Mucosa of stomach (tissue), 1 donor: ENCODE results near the gene C12orf75.

Experiments used
- H3K27me3 ChIP-seq: one replicate; pipeline ENCODE4 v1.7.0; 2013; ENCODE audit warnings: mild to moderate bottlenecking, low read length; ENCODE audit not compliant: control insufficient read depth, insufficient read depth
- H3K36me3 ChIP-seq: one replicate; pipeline ENCODE4 v1.7.0; 2013; ENCODE audit warnings: low read length; ENCODE audit not compliant: control insufficient read depth, insufficient read depth
- H3K4me1 ChIP-seq: one replicate; pipeline ENCODE4 v1.7.0; 2013; ENCODE audit warnings: mild to moderate bottlenecking, low read length; ENCODE audit not compliant: control insufficient read depth, insufficient read depth
- H3K4me3 ChIP-seq: one replicate; pipeline ENCODE4 v1.7.0; 2013; ENCODE audit warnings: low read length
- H3K9ac ChIP-seq: one replicate; pipeline ENCODE4 v1.7.0; 2013; ENCODE audit warnings: mild to moderate bottlenecking, low read length, moderate library complexity
- H3K9me3 ChIP-seq: one replicate; pipeline ENCODE4 v1.7.0; 2013; ENCODE audit warnings: mild to moderate bottlenecking, low read length, moderate library complexity; ENCODE audit not compliant: control insufficient read depth
- donor health status: Pancreatic carcinoma.

C12orf75 gene

DNA sequence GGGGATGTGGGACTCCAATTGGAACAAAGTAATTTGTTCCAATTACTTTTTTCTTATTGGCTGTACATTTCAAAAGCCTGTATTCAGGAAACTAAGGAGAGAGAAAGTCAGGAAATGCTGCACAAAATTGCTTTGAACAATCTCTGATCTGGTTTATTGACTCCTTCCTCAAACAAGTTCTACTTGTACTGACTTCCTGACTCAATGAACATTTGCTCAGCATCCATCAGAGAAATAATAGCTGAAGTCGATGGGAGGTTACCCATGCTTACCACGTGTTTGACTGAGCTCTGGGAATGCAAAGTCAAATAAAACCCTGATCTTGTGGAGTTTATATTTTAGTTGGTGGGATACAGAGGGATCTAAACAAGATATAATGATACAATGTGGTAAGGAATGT, 15.4 kb upstream of the C12orf75 start:
- no peaks in the 10 kb centered on the region for H3K27me3 ChIP-seq
- H3K4me1 ChIP-seq: peaks cover 59% of the 10 kb centered on the region
- H3K9me3 ChIP-seq: no peaks in the 10 kb centered on the region
- no peaks in the 10 kb centered on the region for H3K36me3 ChIP-seq
- no peak overlapping the region for H3K4me3 ChIP-seq
- no peak overlapping the region for H3K9ac ChIP-seq

- Histone ChIP-seq H3K9me3 (no peaks in the 10 kb centered on the region), H3K4me1 (peaks cover 59% of the 10 kb centered on the region), H3K36me3 (no peaks in the 10 kb centered on the region), H3K4me3 (no peak overlapping the region), H3K27me3 (no peaks in the 10 kb centered on the region), H3K9ac (no peak overlapping the region)
These were observed 14.8 kb upstream of the C12orf75 start for GRCh38 chr12:105315726-105316125.

DNA sequence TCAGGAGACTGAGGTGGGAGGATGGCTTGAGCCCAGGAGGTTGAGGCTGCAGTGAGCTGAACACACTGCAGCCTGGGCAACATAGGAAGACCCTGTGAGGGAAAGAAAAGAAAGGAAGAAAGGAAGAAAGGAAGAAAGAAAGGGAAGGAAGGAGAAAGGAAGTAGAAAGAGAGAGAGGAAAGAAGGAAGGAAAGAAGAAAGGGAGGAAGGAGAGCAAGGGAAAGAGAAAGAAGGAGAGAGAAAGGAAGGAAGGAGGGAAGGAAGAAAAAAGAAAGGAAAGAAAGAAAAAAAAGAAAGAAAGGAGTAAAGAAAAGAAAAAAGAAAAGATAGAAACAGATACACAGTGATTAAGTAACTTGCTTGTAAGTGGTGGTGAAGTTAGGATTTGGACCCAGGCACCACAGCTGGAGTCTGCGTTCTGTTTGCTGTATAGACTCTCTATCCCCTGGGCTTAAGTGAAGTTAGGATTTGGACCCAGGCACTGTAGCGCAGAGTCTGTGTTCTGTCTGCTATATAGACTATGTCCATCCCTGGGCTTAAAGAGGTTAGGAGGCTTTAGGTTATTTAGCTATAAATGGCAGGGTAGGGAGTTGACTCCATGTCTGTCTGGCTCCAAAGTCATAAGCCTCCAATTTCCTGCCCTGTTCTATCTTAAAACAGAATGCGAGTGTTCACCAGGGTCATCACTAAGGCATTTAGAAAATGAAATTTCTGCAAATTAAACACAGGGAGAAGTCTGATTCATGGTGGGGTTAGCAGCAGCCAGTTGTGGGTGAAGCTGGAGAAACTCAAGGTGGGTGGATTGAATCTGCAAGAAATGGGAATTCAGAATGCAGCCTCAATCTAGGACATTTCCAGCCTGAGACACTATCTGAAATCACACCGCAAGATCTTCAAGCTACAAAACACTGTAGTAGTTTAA, 13.3 kb upstream of the C12orf75 start:
- Histone ChIP-seq H3K27me3 (no peaks in the 10 kb centered on the region), H3K36me3 (no peaks in the 10 kb centered on the region), H3K9ac (no peak overlapping the region), H3K4me1 (peaks cover 65% of the 10 kb centered on the region), H3K4me3 (no peak overlapping the region), H3K9me3 (no peaks in the 10 kb centered on the region)

DNA sequence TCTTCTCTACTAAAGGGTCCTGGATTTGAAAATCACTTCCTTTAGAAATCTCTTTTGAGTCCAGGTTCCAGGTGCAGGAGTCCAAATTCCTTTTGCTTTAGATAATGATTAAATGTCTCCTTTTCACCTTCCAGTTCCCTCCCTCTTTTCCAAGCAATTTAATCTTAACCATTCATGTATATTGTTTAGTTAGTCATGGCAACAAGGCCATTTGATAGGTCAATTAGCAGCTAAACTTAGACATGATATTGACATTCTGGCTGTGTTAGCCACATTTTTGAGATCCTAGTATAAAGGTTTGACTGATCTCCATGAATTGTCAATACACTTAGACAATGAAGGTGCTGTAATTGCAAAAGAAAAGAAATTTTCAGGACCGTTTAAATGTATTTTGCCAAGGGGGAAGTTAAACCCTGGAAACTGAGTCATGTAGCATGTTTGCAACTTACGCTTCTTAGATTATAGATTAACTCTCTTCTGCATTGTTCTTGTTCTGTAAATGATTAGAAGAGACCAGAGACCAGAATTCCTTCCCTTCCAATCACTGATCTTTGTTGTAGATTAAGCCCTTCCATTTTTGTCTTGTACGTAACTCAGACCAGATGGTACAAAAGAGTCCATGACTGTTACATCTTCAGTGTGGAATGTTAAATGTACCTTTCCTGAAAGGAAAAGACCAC, 12.4 kb upstream of the C12orf75 start:
- Histone ChIP-seq H3K9ac (no peak overlapping the region), H3K4me1 (peaks cover 68% of the 10 kb centered on the region), H3K9me3 (no peaks in the 10 kb centered on the region), H3K36me3 (no peaks in the 10 kb centered on the region), H3K4me3 (no peak overlapping the region), H3K27me3 (no peaks in the 10 kb centered on the region)

DNA sequence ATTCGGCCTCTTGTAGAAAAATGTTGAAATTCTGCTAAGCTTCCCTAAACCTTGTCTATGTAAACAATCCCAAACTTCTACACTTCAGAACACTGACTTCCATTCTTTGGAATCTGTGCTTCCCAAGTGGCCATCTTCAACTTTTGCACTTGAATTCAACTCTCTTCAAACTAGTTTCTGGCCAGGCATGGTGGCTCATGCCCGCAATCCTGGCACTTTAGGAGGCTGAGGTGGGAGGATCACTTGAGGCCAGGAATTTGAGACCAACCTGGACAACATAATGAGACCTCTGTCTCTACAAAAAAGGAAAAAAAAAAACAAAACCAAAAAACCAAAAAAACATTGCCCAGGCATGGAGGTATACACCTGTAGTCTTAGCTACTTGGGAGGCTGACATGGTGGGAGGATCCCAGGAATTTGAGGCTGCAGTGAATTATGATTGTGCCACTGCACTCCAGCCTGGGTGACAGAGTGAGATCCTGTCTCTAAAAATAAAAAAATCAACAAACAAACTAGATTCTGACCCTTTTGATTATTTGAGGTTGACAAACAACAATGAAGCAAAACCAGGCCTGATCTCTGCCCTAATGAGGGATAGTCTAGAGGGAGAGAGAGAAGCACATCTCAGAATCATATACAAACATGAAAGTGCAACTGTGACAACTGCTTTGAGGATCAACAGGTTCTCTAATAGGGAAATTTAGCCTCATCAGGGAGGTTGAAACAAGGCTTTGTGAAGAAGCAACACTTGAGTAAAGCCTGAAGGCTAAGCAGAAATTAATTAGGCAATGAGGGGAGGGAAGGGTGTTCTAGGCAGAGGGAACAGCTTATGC, 11.6 kb upstream of the C12orf75 start:
- Histone ChIP-seq H3K4me1 (peaks cover 73% of the 10 kb centered on the region), H3K36me3 (no peaks in the 10 kb centered on the region), H3K4me3 (no peak overlapping the region), H3K9me3 (no peaks in the 10 kb centered on the region), H3K9ac (no peak overlapping the region), H3K27me3 (no peaks in the 10 kb centered on the region)

DNA sequence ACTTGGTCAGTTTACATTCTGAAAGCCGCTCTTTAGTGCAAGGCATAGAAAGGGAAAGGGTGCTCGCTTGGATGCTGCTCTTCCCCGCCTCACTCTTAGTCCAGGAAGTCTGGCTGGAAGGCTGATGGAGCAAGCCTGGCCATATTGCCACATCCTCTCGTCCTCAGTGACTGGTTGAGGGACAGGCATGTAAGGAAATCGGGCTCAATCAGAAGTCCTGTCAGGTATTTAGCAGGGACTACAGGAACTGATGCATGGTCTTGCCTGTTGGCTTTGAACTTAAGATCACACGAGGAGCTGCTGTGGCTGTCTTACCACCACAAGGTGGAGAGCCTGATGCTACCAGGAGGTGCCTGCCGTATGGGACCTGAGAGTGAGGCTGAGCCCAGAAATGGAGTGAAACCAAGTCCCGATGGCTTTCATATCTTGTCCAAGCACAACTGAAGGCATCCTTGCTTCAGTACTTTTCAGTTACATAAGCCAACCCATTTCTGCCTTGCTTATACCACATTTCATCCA, 10.7 kb upstream of the C12orf75 start:
- no peaks in the 10 kb centered on the region for H3K36me3 ChIP-seq
- no peak overlapping the region for H3K4me3 ChIP-seq
- H3K9ac ChIP-seq: no peak overlapping the region
- H3K27me3 ChIP-seq: no peaks in the 10 kb centered on the region
- H3K9me3 ChIP-seq: no peaks in the 10 kb centered on the region
- peaks cover 74% of the 10 kb centered on the region for H3K4me1 ChIP-seq

- H3K27me3 ChIP-seq: no peaks in the 10 kb centered on the region
- H3K4me3 ChIP-seq: no peak overlapping the region
- no peaks in the 10 kb centered on the region for H3K9me3 ChIP-seq
- no peaks in the 10 kb centered on the region for H3K36me3 ChIP-seq
- peaks cover 62% of the 10 kb centered on the region for H3K4me1 ChIP-seq
- no peak overlapping the region for H3K9ac ChIP-seq
These were observed 9.4 kb upstream of the C12orf75 start for GRCh38 chr12:105321125-105321524.

- H3K36me3 ChIP-seq: no peaks in the 10 kb centered on the region
- peaks cover 58% of the 10 kb centered on the region for H3K4me1 ChIP-seq
- H3K9ac ChIP-seq: no peak overlapping the region
- no peak overlapping the region for H3K4me3 ChIP-seq
- H3K27me3 ChIP-seq: no peaks in the 10 kb centered on the region
- no peaks in the 10 kb centered on the region for H3K9me3 ChIP-seq
These were observed 8.4 kb upstream of the C12orf75 start for GRCh38 chr12:105322070-105322469.

GRCh38 chr12:105324704-105325103, 5.8 kb upstream of the C12orf75 start:
- H3K36me3 ChIP-seq: no peaks in the 10 kb centered on the region
- H3K4me1 ChIP-seq: peaks cover 36% of the 10 kb centered on the region
- H3K9ac ChIP-seq: no peak overlapping the region
- H3K9me3 ChIP-seq: no peaks in the 10 kb centered on the region
- H3K27me3 ChIP-seq: no peaks in the 10 kb centered on the region
- H3K4me3 ChIP-seq: no peak overlapping the region

DNA sequence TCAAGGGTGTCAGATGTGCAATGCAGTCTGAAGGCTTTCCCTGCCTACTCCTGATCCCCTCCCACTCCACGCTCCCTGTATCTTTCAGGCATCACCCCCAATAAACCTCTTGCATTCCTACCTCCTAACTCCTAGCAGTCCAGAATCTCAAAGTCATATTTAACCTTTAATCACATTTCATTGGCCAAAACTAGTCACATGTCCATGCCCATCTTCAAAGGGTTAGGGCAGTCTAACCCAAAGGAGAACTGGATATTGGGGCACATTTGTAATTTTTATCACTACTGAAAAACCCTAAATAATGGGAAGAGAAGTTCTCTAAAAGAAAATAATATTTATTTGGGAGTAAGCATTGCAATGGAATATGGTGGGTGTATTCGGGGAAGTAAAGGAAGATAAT, 5.4 kb upstream of the C12orf75 start:
- H3K9ac ChIP-seq: no peak overlapping the region
- H3K27me3 ChIP-seq: no peaks in the 10 kb centered on the region
- peaks cover 34% of the 10 kb centered on the region for H3K4me1 ChIP-seq
- no peaks in the 10 kb centered on the region for H3K36me3 ChIP-seq
- no peak overlapping the region for H3K4me3 ChIP-seq
- no peaks in the 10 kb centered on the region for H3K9me3 ChIP-seq

- Histone ChIP-seq H3K4me3 (peak overlapping the region; percentile 33), H3K27me3 (no peaks in the 10 kb centered on the region), H3K4me1 (peaks cover 15% of the 10 kb centered on the region), H3K9ac (no peak overlapping the region), H3K36me3 (no peaks in the 10 kb centered on the region), H3K9me3 (no peaks in the 10 kb centered on the region)
These were observed 587 bp upstream of the C12orf75 start for GRCh38 chr12:105329926-105330282.
